ENCODE data around the gene ONECUT3. TPM values are rescaled to one million over a fixed set of nuclear protein-coding genes. Genes with fewer than 3 reads are reported as not detected.

The ONECUT3 gene
- total RNA-seq, 1 experiment from 2014 or later, result 0.04 TPM

GRCh38 chr19:1755467-1756171, 2.3 kb downstream of the ONECUT3 start:
- Mint-ChIP-seq H3K27me3 (ENCODE audit: low read depth) (peaks cover 91% of the 10 kb centered on the region), H3K27ac (no peak overlapping the region)

GRCh38 chr19:1756264-1756663, 3.0 kb downstream of the ONECUT3 start:
- no peak for ATAC-seq
- Mint-ChIP-seq H3K4me1 (peaks cover 11% of the 10 kb centered on the region), H3K27ac (no peak overlapping the region), H3K27me3 (ENCODE audit: low read depth) (peaks cover 91% of the 10 kb centered on the region), H3K36me3 (no peaks in the 10 kb centered on the region), H3K9me3 (no peaks in the 10 kb centered on the region), H3K4me3 (no peak overlapping the region)
- no peak for DNase-seq (ENCODE audit: low spot score)
- POLR2A ChIA-PET, result no interaction called here
- 0 out of 2 replicates have a peak, but pooled peaks have one; percentile 22 for TF ChIP-seq ESRRA (CRISPR knock-in tag; IDR thresholded peaks at IDR 0.05; ENCODE audit: borderline replicate concordance)
- TF ChIP-seq CTCF (IDR thresholded peaks at IDR 0.05), result no peak
- CTCF ChIA-PET, result interaction anchor here (2.0 to 3.5 kb wide), 4 partner anchors 10 to 210 kb away, joined by 9 to 22 read pairs (median 10); no protein-coding TSS in a partner anchor

More at GRCh38 chr19:1755467-1756171, 2.3 kb downstream of the ONECUT3 start:
- ChIA-PET POLR2A (no interaction called here), CTCF (interaction anchor here (1.4 to 3.5 kb wide), 5 partner anchors 10 to 209 kb away, joined by 5 to 22 read pairs (median 10); no protein-coding TSS in a partner anchor)
- ATAC-seq (no peak), DNase-seq (ENCODE audit: low spot score) (no peak)
- Mint-ChIP-seq H3K9me3 (no peaks in the 10 kb centered on the region), H3K4me1 (peaks cover 11% of the 10 kb centered on the region), H3K4me3 (peak overlapping the region; percentile 55), H3K36me3 (no peaks in the 10 kb centered on the region)
- no peak for TF ChIP-seq E2F1 (CRISPR knock-in tag; IDR thresholded peaks at IDR 0.05)
- no peak for TF ChIP-seq ZBTB21 (CRISPR knock-in tag; IDR thresholded peaks at IDR 0.05; ENCODE audit: borderline replicate concordance)

- H3K36me3 Mint-ChIP-seq, result no peaks in the 10 kb centered on the region
- H3K27me3 Mint-ChIP-seq (ENCODE audit: low read depth), result peaks cover 91% of the 10 kb centered on the region
- DNase-seq (ENCODE audit: low spot score) (no peak), ATAC-seq (no peak)
- no peaks in the 10 kb centered on the region for H3K9me3 Mint-ChIP-seq
- H3K4me3 Mint-ChIP-seq, result peak overlapping the region; percentile 38; the same call in 1 of the 2 replicates
- ChIA-PET CTCF (interaction anchor here (3.5 kb wide), 1 partner anchor 11 kb away, joined by 22 read pairs; no protein-coding TSS in a partner anchor), POLR2A (no interaction called here)
- TF ChIP-seq ELF4 (CRISPR knock-in tag; IDR thresholded peaks at IDR 0.05; ENCODE audit: low read depth) (no peak), TP53 (CRISPR knock-in tag; IDR thresholded peaks at IDR 0.05) (no peak), ZNF219 (CRISPR knock-in tag; IDR thresholded peaks at IDR 0.05; ENCODE audit: borderline replicate concordance) (no peak), ZMAT4 (CRISPR knock-in tag; IDR thresholded peaks at IDR 0.05) (no peak), TEAD1 (CRISPR knock-in tag; IDR thresholded peaks at IDR 0.05) (no peak), ZNF512 (CRISPR knock-in tag; IDR thresholded peaks at IDR 0.05; ENCODE audit: borderline replicate concordance) (no peak)
- H3K4me1 Mint-ChIP-seq, result peaks cover 11% of the 10 kb centered on the region
- H3K27ac Mint-ChIP-seq, result no peak overlapping the region
Measured at GRCh38 chr19:1756705-1757465, 3.6 kb downstream of the ONECUT3 start.

Data from WTC11 (cell line).